OCI-LY3 (cell line): ENCODE measurements around the gene CDC14A.

ENCODE experiments used
- H2AFZ ChIP-seq: fragments of 200-600, 300-600 bp; shearing (Covaris generic); 2 replicates; pipeline ENCODE4 v1.6.0; 2014; ENCODE audit warnings: antibody characterized with exemption, low read depth, low read length
- H3K27ac ChIP-seq: fragments of 200-600, 300-600 bp; sonication (generic); 2 replicates; pipeline ENCODE4 v1.5.1; 2014; ENCODE audit warnings: mild to moderate bottlenecking, low read length, moderate library complexity, mixed read lengths
- H3K27me3 ChIP-seq: fragments of 200-600, 300-600 bp; sonication (generic); 2 replicates; pipeline ENCODE4 v1.6.1; 2014; ENCODE audit warnings: low read depth, low read length, mixed read lengths
- H3K36me3 ChIP-seq: fragments of 200-600, 300-600 bp; sonication (generic); replicated peaks from 2 replicates; pipeline ENCODE3; 2014; ENCODE audit warnings: low read depth, low read length, mixed read lengths
- H3K4me1 ChIP-seq: fragments of 300-600, 200-600 bp; sonication (generic); 2 replicates; pipeline ENCODE4 v1.6.1; 2014; ENCODE audit warnings: low read length, mixed read lengths
- H3K4me2 ChIP-seq: fragments of 200-600, 300-600 bp; sonication (generic); 2 replicates; pipeline ENCODE4 v1.6.1; 2014; ENCODE audit warnings: low read length, mixed read lengths
- H3K4me3 ChIP-seq: fragments of 300-600, 200-600 bp; sonication (generic); 2 replicates; pipeline ENCODE4 v1.5.1; 2014; ENCODE audit warnings: antibody characterized with exemption, mild to moderate bottlenecking, low read length, moderate library complexity
- H3K79me2 ChIP-seq: fragments of 300-600, 200-600 bp; shearing (Covaris generic); 2 replicates; pipeline ENCODE4 v1.6.1; 2014; ENCODE audit warnings: mild to moderate bottlenecking, low read length, mixed read lengths
- H3K9ac ChIP-seq: fragments of 300-600, 200-600 bp; shearing (Covaris generic); 2 replicates; pipeline ENCODE4 v1.6.0; 2014; ENCODE audit warnings: mild to moderate bottlenecking, low read length, moderate library complexity
- H3K9me3 ChIP-seq: fragments of 200-600, 300-600 bp; shearing (Covaris generic); 2 replicates; pipeline ENCODE4 v1.6.1; 2014; ENCODE audit warnings: low read length, mixed read lengths; ENCODE audit not compliant: insufficient read depth
- H4K20me1 ChIP-seq: fragments of 200-600, 300-600 bp; sonication (generic); 2 replicates; pipeline ENCODE4 v1.6.1; 2016; ENCODE audit warnings: low read length, mixed read lengths; ENCODE audit not compliant: insufficient read depth
- EZH2phosphoT487 ChIP-seq: fragments of 200-600 bp; shearing (Covaris generic); IDR thresholded peaks from 2 replicates; pipeline ENCODE4 v1.6.1; 2018; ENCODE audit warnings: antibody characterized with exemption, mixed run types, low read depth
- TF ChIP-seq, protein P1 (sequence below): fragments of 200-600, 300-600 bp; sonication (generic); IDR thresholded peaks from 2 replicates; pipeline ENCODE4 v1.5.1; 2014; ENCODE audit warnings: antibody characterized with exemption, low read length, low read depth

Gene CDC14A

GRCh38 chr1:100478816-100479215 is 126.5 kb downstream of the CDC14A start:
- no peaks in the 10 kb centered on the region for H3K27me3 ChIP-seq
- no peak overlapping the region for H3K4me2 ChIP-seq
- H4K20me1 ChIP-seq, result no peaks in the 10 kb centered on the region
- H3K4me1 ChIP-seq, result no peaks in the 10 kb centered on the region
- H3K4me3 ChIP-seq, result no peak overlapping the region
- no peaks in the 10 kb centered on the region for H3K9me3 ChIP-seq
- no peak overlapping the region for H3K27ac ChIP-seq
- TF ChIP-seq, protein P1, sequence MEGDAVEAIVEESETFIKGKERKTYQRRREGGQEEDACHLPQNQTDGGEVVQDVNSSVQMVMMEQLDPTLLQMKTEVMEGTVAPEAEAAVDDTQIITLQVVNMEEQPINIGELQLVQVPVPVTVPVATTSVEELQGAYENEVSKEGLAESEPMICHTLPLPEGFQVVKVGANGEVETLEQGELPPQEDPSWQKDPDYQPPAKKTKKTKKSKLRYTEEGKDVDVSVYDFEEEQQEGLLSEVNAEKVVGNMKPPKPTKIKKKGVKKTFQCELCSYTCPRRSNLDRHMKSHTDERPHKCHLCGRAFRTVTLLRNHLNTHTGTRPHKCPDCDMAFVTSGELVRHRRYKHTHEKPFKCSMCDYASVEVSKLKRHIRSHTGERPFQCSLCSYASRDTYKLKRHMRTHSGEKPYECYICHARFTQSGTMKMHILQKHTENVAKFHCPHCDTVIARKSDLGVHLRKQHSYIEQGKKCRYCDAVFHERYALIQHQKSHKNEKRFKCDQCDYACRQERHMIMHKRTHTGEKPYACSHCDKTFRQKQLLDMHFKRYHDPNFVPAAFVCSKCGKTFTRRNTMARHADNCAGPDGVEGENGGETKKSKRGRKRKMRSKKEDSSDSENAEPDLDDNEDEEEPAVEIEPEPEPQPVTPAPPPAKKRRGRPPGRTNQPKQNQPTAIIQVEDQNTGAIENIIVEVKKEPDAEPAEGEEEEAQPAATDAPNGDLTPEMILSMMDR, result no peak
- TF ChIP-seq EZH2phosphoT487, result no peak
- H2AFZ ChIP-seq, result no peak overlapping the region
- H3K36me3 ChIP-seq, result no peaks in the 10 kb centered on the region
- H3K9ac ChIP-seq, result no peak overlapping the region
- H3K79me2 ChIP-seq, result no peaks in the 10 kb centered on the region

GRCh38 chr1:100479620-100480338 is 127.5 kb downstream of the CDC14A start:
- TF ChIP-seq EZH2phosphoT487, result no peak
- TF ChIP-seq, protein P1, result no peak
- Histone ChIP-seq H3K9ac (no peak overlapping the region), H3K27me3 (no peaks in the 10 kb centered on the region)

GRCh38 chr1:100481303-100481702 is 129.0 kb downstream of the CDC14A start:
- Histone ChIP-seq H4K20me1 (no peaks in the 10 kb centered on the region), H3K4me2 (no peak overlapping the region), H3K36me3 (no peaks in the 10 kb centered on the region), H3K79me2 (no peaks in the 10 kb centered on the region), H3K27me3 (no peaks in the 10 kb centered on the region), H3K27ac (no peak overlapping the region), H3K4me3 (no peak overlapping the region), H3K9me3 (no peaks in the 10 kb centered on the region), H3K9ac (no peak overlapping the region), H2AFZ (no peak overlapping the region), H3K4me1 (no peaks in the 10 kb centered on the region)
- TF ChIP-seq, protein P1, result no peak
- TF ChIP-seq EZH2phosphoT487, result no peak

More at GRCh38 chr1:100479620-100480338, 127.5 kb downstream of the CDC14A start:
- no peaks in the 10 kb centered on the region for H3K9me3 ChIP-seq
- no peaks in the 10 kb centered on the region for H3K36me3 ChIP-seq
- no peaks in the 10 kb centered on the region for H4K20me1 ChIP-seq
- H3K4me3 ChIP-seq, result no peak overlapping the region
- H3K79me2 ChIP-seq, result no peaks in the 10 kb centered on the region
- no peak overlapping the region for H3K27ac ChIP-seq
- H3K4me1 ChIP-seq, result no peaks in the 10 kb centered on the region
- H3K4me2 ChIP-seq, result no peak overlapping the region
- no peak overlapping the region for H2AFZ ChIP-seq

GRCh38 chr1:100482167-100482566 is 129.9 kb downstream of the CDC14A start:
- no peak overlapping the region for H3K27ac ChIP-seq
- TF ChIP-seq EZH2phosphoT487, result no peak
- TF ChIP-seq, protein P1, result no peak
- no peaks in the 10 kb centered on the region for H3K27me3 ChIP-seq
- no peak overlapping the region for H3K4me3 ChIP-seq
- no peak overlapping the region for H2AFZ ChIP-seq
- H3K36me3 ChIP-seq, result no peaks in the 10 kb centered on the region
- H4K20me1 ChIP-seq, result no peaks in the 10 kb centered on the region
- no peaks in the 10 kb centered on the region for H3K4me1 ChIP-seq
- no peak overlapping the region for H3K4me2 ChIP-seq
- H3K9ac ChIP-seq, result no peak overlapping the region
- no peaks in the 10 kb centered on the region for H3K9me3 ChIP-seq
- no peaks in the 10 kb centered on the region for H3K79me2 ChIP-seq
